H4 (cell line): ENCODE results near the gene EIF3L. TPM values are rescaled to one million over a fixed set of nuclear protein-coding genes. Genes with fewer than 3 reads are reported as not detected.

ENCODE experiments used
- DNase-seq: peaks from one replicate; pipeline ENCODE4 v3.0.0-alpha.2; 2015; ENCODE audit warnings: low spot score
- total RNA-seq: library from RNA; depleted of rRNA; stranded (reverse); fragments of >200 nt; shearing (Covaris generic); gene quantifications from 2 replicates; pipeline ENCODE4 v1.2.3, GENCODE V29; 2014; rRNA removed

Gene EIF3L
- total RNA-seq, 1 experiment from 2014 or later: 514 TPM

DNA sequence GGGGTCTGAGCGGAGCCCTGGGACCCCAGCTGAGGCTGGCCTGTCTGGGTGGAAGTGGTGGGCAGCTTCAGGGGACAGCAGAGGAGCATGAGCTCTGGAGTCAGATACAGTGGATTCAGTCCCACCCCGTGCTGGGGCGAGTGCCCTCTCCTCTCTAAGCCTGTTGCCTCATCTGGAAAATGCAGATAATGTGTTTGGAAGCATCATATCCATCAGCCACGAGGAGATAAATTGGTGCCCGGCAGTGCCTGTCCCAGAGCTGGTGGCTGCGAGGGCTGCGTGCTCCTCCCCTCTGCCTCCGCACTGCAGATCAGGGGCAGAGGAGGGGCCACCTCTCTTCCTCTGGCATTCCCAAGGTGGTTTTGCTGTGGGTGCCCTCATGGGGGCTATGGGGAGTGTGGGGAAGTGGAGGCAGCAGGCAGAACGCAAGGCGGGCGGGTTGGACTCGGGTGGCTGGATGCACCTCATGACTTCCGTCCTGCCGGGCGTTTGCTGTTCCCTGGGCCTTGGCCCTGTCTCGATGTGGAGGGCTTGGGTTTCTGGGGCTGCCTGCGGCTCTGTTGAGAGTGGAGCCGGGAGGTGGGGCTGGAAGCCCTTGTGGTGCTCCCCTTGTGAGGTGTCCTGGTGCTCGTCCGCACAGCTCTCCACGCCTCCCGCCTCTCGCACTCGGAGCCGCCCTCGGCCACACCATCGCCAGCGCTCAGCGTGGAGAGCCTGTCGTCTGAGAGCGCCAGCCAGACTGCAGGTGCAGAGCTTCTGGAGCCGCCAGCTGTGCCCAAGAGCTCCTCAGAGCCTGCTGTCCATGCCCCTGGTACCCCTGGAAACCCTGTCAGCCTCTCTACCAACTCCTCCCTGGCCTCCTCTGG, 77.8 kb downstream of the EIF3L start:
- no peak for DNase-seq

DNA sequence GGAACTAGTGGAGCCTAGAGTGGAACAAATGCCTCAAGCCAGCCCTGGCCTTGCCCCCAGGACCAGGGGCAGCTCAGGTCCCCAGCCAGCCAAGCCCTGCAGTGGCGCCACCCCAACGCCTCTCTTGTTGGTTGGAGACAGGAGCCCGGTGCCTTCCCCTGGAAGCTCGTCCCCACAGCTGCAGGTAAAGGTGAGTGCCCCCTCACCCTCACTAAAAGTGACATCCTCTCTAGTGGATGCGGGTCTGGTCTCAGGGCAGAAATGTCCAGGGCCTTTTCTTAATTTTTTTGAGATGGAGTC, 78.4 kb downstream of the EIF3L start:
- DNase-seq: no peak

DNA sequence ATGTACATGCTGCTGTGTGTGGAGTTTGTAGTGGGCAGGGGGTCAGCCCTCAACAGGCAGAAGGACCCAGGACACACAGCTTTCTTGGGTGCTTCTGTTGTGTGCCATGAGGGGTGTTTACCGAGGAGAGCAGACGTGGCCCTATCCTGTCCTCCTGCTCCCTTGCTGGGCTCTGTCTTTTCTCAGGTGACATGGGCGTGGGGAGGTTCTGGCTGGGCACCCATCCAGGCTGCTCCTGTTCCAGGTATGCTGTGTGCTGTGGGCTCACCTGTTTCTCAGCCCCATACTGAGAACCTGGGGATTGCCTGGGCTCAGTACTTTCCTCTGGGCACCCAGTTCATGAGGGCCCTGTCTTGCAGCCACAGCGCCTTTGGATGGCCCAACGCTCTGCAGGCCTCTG, 80.2 kb downstream of the EIF3L start:
- no peak for DNase-seq

DNA sequence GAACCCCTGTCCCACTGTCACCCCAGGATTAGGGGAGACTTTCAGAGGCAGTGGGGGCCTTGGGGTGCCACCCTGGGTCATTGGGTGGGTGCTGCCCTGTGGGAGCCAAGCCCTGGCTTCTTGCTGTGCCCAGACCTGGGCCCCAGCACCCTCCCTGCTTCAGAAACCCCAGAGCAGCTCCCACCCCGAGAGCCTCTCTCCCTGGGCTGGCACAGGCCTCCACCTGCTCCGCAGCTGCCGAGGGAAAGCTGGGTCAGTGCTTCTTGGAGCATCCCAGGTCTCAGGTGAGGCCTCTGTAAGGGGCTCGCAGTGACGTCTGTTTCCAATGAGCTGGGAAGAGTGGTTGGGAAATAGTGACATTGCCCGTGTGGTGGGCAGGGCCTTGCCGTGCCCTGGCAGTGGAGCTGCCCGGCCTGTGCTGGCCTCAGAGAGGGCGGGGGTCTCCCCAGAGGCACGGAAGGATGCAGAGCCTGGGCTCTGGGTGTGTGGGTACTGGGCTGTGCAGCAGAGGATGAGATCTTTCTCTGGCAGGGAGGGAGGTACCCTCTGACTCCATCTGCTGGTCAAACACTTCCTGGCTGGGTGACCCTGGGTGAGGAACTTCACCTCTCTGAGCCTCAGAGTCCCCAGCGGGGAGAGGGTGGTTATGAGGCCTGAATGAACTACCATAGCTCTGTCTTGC, 81.2 kb downstream of the EIF3L start:
- no peak for DNase-seq

DNA sequence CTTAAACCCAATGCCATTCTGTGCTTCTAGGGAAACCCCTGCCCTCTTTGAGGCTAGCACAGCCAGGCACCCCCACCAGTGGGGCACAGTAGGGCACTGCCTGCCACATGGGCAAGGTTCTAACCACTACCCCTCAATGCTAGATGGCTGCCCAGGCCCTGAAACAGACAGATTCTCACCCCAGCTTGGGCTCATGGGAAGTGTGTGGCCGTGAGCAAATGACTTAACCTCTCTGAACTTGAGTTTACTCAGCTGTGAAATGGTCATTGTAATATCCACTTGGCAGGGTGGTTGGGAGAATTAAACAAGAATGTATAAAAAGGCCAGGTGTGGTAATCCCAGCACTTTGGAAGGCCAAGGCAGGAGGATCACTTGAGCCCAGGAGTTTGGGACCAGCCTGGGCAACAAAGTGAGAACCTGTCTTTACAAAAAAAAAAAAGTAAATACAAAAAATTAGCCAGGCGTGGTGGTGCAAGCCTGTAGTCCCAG, 81.8 kb downstream of the EIF3L start:
- no peak for DNase-seq

DNA sequence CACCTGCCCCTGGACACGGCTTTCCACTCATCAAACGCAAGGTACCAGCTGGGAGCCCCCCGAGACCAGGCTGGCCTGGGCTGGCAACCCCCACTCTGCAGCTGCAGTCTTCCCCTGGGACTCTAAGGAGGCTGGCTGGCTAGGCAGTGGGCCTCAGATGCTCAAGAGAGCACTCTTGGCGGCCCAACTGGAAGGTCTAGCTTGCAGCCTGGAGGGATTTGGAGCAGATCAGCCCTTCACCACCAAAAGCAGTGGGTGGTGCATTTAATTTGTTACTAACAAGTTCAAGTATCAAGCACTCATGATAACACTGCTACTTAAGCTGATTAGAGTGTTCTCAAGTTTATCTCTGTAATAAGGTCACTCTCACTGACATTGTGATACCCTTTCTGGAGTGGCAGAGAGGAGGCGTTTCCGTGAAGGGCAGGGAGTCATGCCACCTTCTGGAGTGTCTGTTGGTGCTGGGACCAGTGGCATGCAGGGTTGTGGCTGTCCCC, 82.7 kb downstream of the EIF3L start:
- no peak for DNase-seq

DNA sequence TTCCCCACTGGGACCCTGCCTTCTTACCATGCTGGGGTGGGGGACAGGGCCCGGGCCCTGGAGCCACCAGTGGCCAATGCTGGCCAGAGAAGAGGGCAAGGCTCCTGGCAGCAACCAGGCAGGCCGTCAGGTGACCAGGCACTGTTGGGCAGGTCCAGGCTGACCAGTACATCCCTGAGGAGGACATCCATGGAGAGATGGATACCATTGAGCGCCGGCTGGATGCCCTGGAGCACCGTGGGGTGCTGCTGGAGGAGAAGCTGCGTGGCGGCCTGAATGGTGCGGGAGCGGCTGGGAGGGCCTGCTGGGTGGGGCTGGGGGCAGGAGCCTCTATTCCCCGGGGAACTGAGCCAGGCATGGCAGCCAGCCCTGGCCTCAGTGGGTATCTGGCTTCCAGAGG, 83.2 kb downstream of the EIF3L start:
- DNase-seq: no peak

DNA sequence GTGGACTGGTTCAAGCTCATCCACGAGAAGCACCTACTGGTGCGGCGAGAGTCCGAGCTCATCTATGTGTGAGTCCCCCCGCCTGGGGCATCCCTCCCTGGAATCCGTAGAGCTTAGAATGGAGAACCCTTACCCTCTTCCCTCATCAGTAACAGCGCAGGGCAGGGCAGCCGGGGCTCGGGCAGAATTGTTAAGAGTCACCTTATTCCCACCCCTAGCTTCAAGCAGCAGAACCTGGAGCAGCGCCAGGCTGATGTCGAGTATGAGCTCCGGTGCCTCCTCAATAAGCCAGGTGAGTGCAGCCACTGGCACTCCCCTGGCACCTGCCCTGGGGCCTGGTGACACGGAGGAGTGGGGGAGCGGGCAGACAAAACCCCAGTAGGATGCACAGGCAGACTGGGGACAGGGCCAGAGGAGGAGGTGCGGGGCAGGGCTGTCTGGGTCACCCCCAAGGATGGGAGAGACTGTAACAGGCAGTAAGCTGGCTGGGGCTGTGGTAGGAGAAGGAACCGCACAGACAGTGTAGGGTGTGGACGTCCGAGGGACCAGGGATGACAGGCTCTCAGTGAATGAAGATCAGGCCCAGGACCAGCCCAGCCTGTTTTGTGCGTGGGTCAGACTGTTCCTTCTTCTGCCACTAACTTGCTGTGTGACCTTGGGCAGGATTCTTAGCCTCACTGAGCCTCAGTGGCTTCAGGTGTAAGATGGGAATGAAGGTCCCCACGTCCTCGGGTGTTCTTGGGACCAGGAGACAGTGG, 83.8 kb downstream of the EIF3L start:
- no peak for DNase-seq

DNA sequence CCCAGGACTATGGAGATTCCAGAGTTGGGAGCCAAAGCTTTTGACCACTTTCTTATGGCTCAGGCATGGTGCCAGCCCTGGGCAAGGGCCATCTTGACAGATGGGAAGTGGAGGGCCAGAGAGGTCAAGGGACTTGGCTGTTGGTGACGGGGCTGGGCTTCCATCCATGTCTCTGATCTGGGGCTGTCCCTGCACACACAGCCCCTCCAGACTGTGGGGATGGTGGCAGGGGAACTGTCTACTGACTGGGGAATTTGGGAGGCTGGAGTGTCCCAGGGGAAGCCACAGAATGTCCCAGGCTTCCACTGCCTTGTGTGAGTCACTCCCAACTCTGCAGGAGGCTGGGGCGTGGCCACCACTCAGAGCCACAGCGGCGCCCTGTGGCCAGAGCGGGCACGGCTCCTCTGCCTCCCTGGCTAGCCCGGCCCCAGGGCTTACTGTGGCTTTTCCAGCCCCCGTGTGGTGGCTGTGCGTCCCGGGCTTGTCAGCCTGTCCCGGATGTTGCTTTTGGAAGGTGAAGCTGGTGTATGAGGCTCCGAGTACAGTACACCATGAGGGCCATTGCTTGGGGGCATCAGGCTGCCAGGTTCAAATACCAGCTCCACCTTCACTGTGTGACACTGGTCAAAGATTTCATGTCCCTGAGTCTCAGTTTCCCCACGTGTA, 84.6 kb downstream of the EIF3L start:
- peak; percentile 91 for DNase-seq

Other genes starting within 250 kb of the EIF3L start
- 8.2 and 31.3 TPM in 2 replicates for gene GGA1, start 240.6 kb upstream of the EIF3L start, total RNA-seq
- 6.9 and 14.7 TPM in 2 replicates for gene SH3BP1, start 209.8 kb upstream of the EIF3L start, total RNA-seq
- gene PDXP, start 190.7 kb upstream of the EIF3L start, total RNA-seq: 9.0 and 9.3 TPM in 2 replicates
- gene LGALS1, start 173.8 kb upstream of the EIF3L start, total RNA-seq: 1,239 and 1,549 TPM in 2 replicates
- gene NOL12, start 163.1 kb upstream of the EIF3L start, total RNA-seq: 25.7 and 27.3 TPM in 2 replicates
- 18.3 and 21.9 TPM in 2 replicates for gene TRIOBP, start 152.4 kb upstream of the EIF3L start, total RNA-seq
- 11.5 and 14.3 TPM in 2 replicates for gene GCAT, start 41.5 kb upstream of the EIF3L start, total RNA-seq
- not detected in 2 replicates for gene GALR3, start 26.0 kb upstream of the EIF3L start, total RNA-seq
- 18.3 and 19.5 TPM in 2 replicates for gene ANKRD54, start 5.1 kb upstream of the EIF3L start, total RNA-seq
- 11.6 and 17.2 TPM in 2 replicates for gene MICALL1, start 56.9 kb downstream of the EIF3L start, total RNA-seq
- gene C22orf23, start 104.2 kb downstream of the EIF3L start, total RNA-seq: 0.41 and 1.1 TPM in 2 replicates
- gene POLR2F, start 104.3 kb downstream of the EIF3L start, total RNA-seq: 145 and 155 TPM in 2 replicates
- gene SOX10, start 135.1 kb downstream of the EIF3L start, total RNA-seq: not detected in 2 replicates
- 15.8 and 21.7 TPM in 2 replicates for gene PICK1, start 208.0 kb downstream of the EIF3L start, total RNA-seq
- gene SLC16A8, start 234.8 kb downstream of the EIF3L start, total RNA-seq: not detected in 2 replicates